ENCODE data around the gene PLPP3. TPM values are rescaled to one million over a fixed set of nuclear protein-coding genes. Genes with fewer than 3 reads are reported as not detected.

Gene PLPP3
- total RNA-seq, 2 experiments from 2014 or later: not detected

- Histone ChIP-seq H3K27me3 (ENCODE audit: control insufficient read depth in 1 of 2, insufficient read depth in 2 of 2, low read length in 2 of 2) (peaks cover 0 to 8% of the 10 kb centered on the region in 2 experiments), H3K27ac (ENCODE audit: low read depth in 1 of 2, low read length in 2 of 2) (no peak overlapping the region), H3K36me3 (ENCODE audit: insufficient read depth, low read length) (no peaks in the 10 kb centered on the region), H3K4me1 (ENCODE audit: insufficient read depth, low read length) (no peaks in the 10 kb centered on the region), H3K4me3 (ENCODE audit: low read length) (no peak overlapping the region), H3K9me3 (ENCODE audit: control insufficient read depth in 1 of 2, insufficient read depth in 1 of 2, low read length in 2 of 2) (peaks cover 0 to 3% of the 10 kb centered on the region in 2 experiments)
- no peaks in the 10 kb centered on the region for H3K36me3 Mint-ChIP-seq (ENCODE audit: low read depth)
- ATAC-seq (ENCODE audit: poor library complexity) (no peak), DNase-seq (no peak)
- H3K27me3 Mint-ChIP-seq: no peaks in the 10 kb centered on the region
- intact Hi-C loops (cut with DNase I, micrococcal nuclease): no loop called here
- CTCF ChIA-PET: no interaction called here
- no peak for TF ChIP-seq CTCF (IDR thresholded peaks at IDR 0.05)
- no peaks in the 10 kb centered on the region for H3K9me3 Mint-ChIP-seq
- POLR2A ChIA-PET: no interaction called here
- H3K27ac Mint-ChIP-seq: no peak overlapping the region
- H3K4me3 Mint-ChIP-seq: no peak overlapping the region
- no peaks in the 10 kb centered on the region for H3K4me1 Mint-ChIP-seq (ENCODE audit: low read depth)
Measured at GRCh38 chr1:56539520-56539931, 39.8 kb downstream of the PLPP3 start.

DNA sequence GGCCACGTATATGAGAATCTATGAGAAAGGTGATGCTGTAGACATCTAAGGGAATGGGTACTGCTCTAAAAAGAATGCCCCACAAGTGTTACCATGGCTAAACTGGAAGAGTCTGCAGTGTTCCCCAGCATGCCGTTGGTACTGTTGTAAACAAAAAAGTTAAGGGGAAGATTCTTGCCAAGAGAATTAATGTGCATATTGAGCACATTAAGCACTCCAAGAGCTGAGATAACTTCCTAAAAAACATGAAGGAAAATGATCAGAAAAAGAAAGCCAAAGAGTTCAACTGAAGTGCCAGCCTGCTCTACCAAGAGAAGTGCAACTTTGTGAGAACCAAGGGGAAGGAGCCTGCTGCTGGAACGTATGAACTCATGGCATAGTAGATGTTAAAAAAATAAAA is 40.8 kb downstream of the PLPP3 start:
- POLR2A ChIA-PET: no interaction called here

DNA sequence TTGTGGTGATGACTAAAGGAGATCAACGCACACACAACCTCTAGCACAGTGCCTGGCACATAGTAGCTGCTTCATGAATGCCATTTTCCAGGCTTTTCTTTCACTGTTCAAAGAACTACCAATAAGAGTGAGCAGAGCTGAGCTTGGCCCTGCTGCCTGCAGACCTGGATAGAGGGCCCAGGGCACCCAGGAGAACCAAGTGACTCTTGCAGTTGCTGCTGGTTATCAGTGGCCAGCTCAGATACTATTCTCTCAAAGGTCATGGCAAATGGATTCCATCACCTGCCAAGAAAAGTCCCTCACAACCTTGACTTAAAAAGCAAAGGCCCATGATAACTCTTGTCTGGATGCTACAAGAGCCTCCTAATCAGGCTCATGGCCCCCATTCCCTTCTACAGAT is 41.7 kb downstream of the PLPP3 start:
- no peak for DNase-seq

More for the DNA sequence above, 40.8 kb downstream of the PLPP3 start:
- peaks cover 0 to 8% of the 10 kb centered on the region in 2 experiments for H3K27me3 ChIP-seq (ENCODE audit: control insufficient read depth in 1 of 2, insufficient read depth in 2 of 2, low read length in 2 of 2)
- no peaks in the 10 kb centered on the region for H3K36me3 ChIP-seq (ENCODE audit: insufficient read depth, low read length)
- Mint-ChIP-seq H3K27ac (no peak overlapping the region), H3K4me1 (ENCODE audit: low read depth) (no peaks in the 10 kb centered on the region), H3K27me3 (no peaks in the 10 kb centered on the region), H3K4me3 (no peak overlapping the region), H3K36me3 (ENCODE audit: low read depth) (no peaks in the 10 kb centered on the region), H3K9me3 (no peaks in the 10 kb centered on the region)
- no peak overlapping the region for H3K27ac ChIP-seq (ENCODE audit: low read depth in 1 of 2, low read length in 2 of 2)
- no peak for DNase-seq
- TF ChIP-seq CTCF (IDR thresholded peaks at IDR 0.05): no peak
- no peak for ATAC-seq (ENCODE audit: poor library complexity)
- CTCF ChIA-PET: no interaction called here
- peaks cover 0 to 3% of the 10 kb centered on the region in 2 experiments for H3K9me3 ChIP-seq (ENCODE audit: control insufficient read depth in 1 of 2, insufficient read depth in 1 of 2, low read length in 2 of 2)
- no peaks in the 10 kb centered on the region for H3K4me1 ChIP-seq (ENCODE audit: insufficient read depth, low read length)
- no peak overlapping the region for H3K4me3 ChIP-seq (ENCODE audit: low read length)
- intact Hi-C loops (cut with DNase I, micrococcal nuclease): no loop called here

More for the DNA sequence above, 41.7 kb downstream of the PLPP3 start:
- no peak for TF ChIP-seq CTCF (IDR thresholded peaks at IDR 0.05)
- no peaks in the 10 kb centered on the region for H3K27me3 Mint-ChIP-seq
- Histone ChIP-seq H3K4me3 (ENCODE audit: low read length) (no peak overlapping the region), H3K27ac (ENCODE audit: low read depth in 1 of 2, low read length in 2 of 2) (no peak overlapping the region), H3K36me3 (ENCODE audit: insufficient read depth, low read length) (no peaks in the 10 kb centered on the region), H3K4me1 (ENCODE audit: insufficient read depth, low read length) (no peaks in the 10 kb centered on the region), H3K27me3 (ENCODE audit: control insufficient read depth in 1 of 2, insufficient read depth in 2 of 2, low read length in 2 of 2) (peaks cover 0 to 8% of the 10 kb centered on the region in 2 experiments), H3K9me3 (ENCODE audit: control insufficient read depth in 1 of 2, insufficient read depth in 1 of 2, low read length in 2 of 2) (peaks cover 0 to 3% of the 10 kb centered on the region in 2 experiments)
- no peak overlapping the region for H3K4me3 Mint-ChIP-seq
- H3K9me3 Mint-ChIP-seq: no peaks in the 10 kb centered on the region
- no peak for ATAC-seq (ENCODE audit: poor library complexity)
- H3K36me3 Mint-ChIP-seq (ENCODE audit: low read depth): no peaks in the 10 kb centered on the region
- ChIA-PET CTCF (no interaction called here), POLR2A (no interaction called here)
- intact Hi-C loops (cut with DNase I, micrococcal nuclease): no loop called here
- H3K4me1 Mint-ChIP-seq (ENCODE audit: low read depth): no peaks in the 10 kb centered on the region
- no peak overlapping the region for H3K27ac Mint-ChIP-seq
